ENCODE data around the gene NACAD. TPM values are rescaled to one million over a fixed set of nuclear protein-coding genes. Genes with fewer than 3 reads are reported as not detected.

Gene NACAD
- total RNA-seq, 2 donors from 2014 or later: 10.8 to 11.1 TPM

DNA sequence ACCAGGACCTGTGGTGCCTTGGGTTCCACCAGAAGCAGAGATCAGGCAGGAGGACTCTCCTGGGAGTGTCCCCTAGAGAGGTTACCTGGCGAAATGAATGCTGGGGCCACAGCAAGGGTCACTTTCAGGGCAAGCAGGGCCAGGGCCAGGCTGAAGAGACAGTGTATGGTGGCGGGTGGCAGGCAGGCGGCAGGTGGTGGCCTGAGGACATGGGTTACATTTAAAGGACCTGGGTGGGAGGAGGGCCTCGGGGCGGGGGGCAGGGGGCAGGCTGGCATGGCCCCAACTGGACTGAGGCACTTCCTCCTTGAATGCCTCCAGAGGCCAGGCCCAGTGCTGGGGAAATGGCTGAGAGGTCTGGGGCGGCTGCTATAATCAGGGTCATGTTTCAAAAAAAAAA lies 37.4 kb upstream of the NACAD start:
- DNase-seq (ENCODE audit: low spot score) (no peak), ATAC-seq (ENCODE audit: insufficient number of reproducible peaks, low FRiP score, low read depth) (no peak)
- Histone ChIP-seq H3K9me3 (no peaks in the 10 kb centered on the region), H3K36me3 (no peaks in the 10 kb centered on the region), H3K4me3 (no peak overlapping the region), H3K27me3 (replicated peaks; ENCODE audit: insufficient read depth) (no peaks in the 10 kb centered on the region), H3K4me1 (ENCODE audit: control insufficient read depth in 1 of 2, low read depth in 2 of 2) (no peaks in the 10 kb centered on the region), H3K27ac (no peak overlapping the region)
- TF ChIP-seq, protein P1, sequence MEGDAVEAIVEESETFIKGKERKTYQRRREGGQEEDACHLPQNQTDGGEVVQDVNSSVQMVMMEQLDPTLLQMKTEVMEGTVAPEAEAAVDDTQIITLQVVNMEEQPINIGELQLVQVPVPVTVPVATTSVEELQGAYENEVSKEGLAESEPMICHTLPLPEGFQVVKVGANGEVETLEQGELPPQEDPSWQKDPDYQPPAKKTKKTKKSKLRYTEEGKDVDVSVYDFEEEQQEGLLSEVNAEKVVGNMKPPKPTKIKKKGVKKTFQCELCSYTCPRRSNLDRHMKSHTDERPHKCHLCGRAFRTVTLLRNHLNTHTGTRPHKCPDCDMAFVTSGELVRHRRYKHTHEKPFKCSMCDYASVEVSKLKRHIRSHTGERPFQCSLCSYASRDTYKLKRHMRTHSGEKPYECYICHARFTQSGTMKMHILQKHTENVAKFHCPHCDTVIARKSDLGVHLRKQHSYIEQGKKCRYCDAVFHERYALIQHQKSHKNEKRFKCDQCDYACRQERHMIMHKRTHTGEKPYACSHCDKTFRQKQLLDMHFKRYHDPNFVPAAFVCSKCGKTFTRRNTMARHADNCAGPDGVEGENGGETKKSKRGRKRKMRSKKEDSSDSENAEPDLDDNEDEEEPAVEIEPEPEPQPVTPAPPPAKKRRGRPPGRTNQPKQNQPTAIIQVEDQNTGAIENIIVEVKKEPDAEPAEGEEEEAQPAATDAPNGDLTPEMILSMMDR (IDR thresholded peaks at IDR 0.05): no peak

DNA sequence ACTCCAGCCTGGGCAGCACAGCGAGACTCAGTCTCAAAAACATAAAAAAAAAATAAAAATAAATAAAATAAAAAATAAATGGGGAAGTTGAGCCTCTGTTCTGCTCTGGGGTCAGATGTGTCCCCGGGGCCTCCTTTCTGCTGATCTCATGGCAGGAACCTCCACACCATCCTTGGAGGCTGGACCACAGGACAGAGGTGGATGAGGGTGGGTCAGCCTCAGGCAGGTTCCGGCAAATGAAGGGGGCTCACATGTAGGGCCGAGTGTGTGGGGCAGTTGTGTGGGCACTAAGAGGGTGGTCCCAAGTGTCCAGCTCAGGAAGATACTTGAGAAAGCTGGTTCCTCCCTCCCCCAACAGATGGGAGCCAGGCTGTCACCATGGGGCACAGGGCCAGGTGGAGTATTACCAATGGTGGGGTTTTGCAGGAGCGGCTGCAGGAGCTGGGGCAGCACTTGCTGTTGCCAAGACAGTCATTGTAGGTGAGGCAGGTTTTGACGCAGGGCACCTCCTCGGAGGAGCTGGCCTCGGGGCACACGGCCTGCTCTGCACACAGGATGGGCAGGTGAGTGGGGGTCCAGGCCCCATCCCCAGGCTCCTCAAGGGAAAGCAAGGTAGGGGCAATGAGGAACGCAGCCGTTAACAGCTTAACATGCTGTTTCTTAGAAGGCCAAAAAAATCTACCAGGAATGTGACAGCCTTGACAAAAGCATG lies 36.6 kb upstream of the NACAD start:
- TF ChIP-seq, protein P1 (IDR thresholded peaks at IDR 0.05): no peak
- no peak for DNase-seq (ENCODE audit: low spot score)

DNA sequence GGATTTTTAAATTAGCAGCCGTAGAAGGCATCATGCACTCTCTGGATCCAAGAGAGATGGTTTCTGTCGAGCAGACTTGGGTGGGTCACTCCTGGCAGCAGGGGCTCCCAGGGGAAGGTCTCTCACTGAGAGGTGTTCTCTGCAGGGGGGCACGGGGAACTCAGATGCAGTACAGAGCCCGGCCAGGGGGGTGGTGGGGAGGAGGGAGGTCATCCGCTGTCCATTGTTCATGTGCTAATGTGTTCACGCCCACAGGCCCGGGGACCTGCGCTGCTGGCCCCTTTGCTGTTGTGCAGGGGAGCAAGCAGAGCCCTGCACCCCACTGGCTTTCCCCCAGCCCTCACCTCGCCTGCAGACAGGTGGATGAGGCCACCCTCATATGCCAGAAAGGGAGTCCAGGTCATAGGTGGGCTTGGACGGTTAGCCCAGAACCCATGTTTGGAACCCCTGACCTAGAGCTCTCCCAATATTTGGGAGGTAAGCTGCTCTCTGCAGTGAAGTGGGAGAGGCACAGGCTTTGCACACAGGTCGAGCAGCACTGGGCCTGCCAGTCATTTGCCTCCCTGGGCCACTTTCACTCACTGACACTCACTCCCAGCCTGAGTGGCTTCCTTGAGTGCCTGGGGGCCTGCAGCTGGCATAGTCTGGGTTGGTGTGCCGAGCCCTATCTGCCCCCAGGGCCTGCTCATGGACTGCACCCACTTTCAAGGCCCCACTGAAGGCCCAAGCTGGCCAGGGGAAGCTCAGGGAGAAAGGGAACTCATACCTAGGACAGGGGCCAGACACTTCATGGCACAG lies 35.3 kb upstream of the NACAD start:
- Histone ChIP-seq H3K9me3 (no peaks in the 10 kb centered on the region), H3K4me1 (ENCODE audit: control insufficient read depth in 1 of 2, low read depth in 2 of 2) (no peaks in the 10 kb centered on the region), H3K27me3 (replicated peaks; ENCODE audit: insufficient read depth) (no peaks in the 10 kb centered on the region), H3K36me3 (no peaks in the 10 kb centered on the region), H3K4me3 (no peak overlapping the region), H3K27ac (no peak overlapping the region)
- ATAC-seq (ENCODE audit: insufficient number of reproducible peaks, low FRiP score, low read depth): no peak
- TF ChIP-seq, protein P1 (IDR thresholded peaks at IDR 0.05): no peak
- no peak for DNase-seq (ENCODE audit: low spot score)

More for the DNA sequence above, 36.6 kb upstream of the NACAD start:
- no peaks in the 10 kb centered on the region for H3K36me3 ChIP-seq
- H3K27me3 ChIP-seq (replicated peaks; ENCODE audit: insufficient read depth): no peaks in the 10 kb centered on the region
- H3K9me3 ChIP-seq: no peaks in the 10 kb centered on the region
- no peak for ATAC-seq (ENCODE audit: insufficient number of reproducible peaks, low FRiP score, low read depth)
- no peak overlapping the region for H3K27ac ChIP-seq
- H3K4me3 ChIP-seq: no peak overlapping the region
- H3K4me1 ChIP-seq (ENCODE audit: control insufficient read depth in 1 of 2, low read depth in 2 of 2): no peaks in the 10 kb centered on the region

DNA sequence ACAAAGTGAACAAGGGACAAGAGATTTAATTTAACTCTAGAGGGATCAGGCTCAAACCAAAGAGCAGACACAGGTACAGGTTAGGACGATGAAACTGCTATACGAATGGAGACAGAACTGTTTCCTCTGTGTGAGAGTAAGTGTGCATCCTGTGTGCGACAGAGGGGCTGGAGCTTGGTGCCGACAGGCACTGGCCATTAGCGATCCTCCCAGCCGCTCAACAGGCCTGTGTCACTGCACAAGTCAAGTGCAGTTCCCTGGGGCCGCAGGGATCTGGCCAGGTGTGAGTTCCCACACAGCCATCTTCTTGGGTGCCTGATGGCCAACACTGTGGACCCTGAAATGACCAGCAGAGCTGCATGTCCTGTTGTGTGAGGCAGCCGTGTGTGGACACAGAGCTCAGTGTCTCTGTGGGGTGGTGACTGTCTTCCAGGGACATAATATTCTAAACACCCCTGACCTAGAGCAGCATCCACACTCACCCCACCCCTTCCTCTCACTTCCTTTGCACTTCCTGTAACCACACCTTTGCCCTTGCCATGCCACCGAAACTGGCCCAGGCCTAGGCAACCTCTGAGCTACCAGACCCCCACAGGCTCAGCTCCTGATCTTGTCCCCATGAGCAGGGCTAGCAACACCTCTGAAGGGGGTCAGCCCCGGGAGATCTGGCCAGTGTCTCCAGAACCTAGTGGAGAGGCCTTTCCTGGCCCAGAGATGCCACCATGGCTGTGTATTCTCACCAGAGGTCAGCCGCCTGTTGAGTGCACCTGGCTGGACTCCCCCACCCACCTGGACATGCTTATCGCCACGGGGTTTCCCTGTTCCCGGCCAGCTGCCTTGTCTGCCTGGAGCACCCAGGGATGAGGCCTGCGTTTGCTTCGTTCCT lies 34.4 kb upstream of the NACAD start:
- no peak for ATAC-seq (ENCODE audit: insufficient number of reproducible peaks, low FRiP score, low read depth)
- DNase-seq (ENCODE audit: low spot score): no peak
- no peaks in the 10 kb centered on the region for H3K4me1 ChIP-seq (ENCODE audit: control insufficient read depth in 1 of 2, low read depth in 2 of 2)

More for the DNA sequence above, 34.4 kb upstream of the NACAD start:
- no peaks in the 10 kb centered on the region for H3K9me3 ChIP-seq
- no peak overlapping the region for H3K4me3 ChIP-seq
- no peaks in the 10 kb centered on the region for H3K36me3 ChIP-seq
- TF ChIP-seq, protein P1 (IDR thresholded peaks at IDR 0.05): no peak
- no peaks in the 10 kb centered on the region for H3K27me3 ChIP-seq (replicated peaks; ENCODE audit: insufficient read depth)
- H3K27ac ChIP-seq: no peak overlapping the region

Data from thoracic aorta (tissue), 2 donors.